ENCODE measurements around the gene GLIS2. TPM values are rescaled to one million over a fixed set of nuclear protein-coding genes. Genes with fewer than 3 reads are reported as not detected.
"Not testable (repeated sequence)": the region's sequence is repeated elsewhere in the genome, so short reads cannot be mapped to it uniquely, and the experiment has no call there.

GLIS2 gene
- total RNA-seq, 1 donor from 2014 or later, result 0.53 TPM

DNA sequence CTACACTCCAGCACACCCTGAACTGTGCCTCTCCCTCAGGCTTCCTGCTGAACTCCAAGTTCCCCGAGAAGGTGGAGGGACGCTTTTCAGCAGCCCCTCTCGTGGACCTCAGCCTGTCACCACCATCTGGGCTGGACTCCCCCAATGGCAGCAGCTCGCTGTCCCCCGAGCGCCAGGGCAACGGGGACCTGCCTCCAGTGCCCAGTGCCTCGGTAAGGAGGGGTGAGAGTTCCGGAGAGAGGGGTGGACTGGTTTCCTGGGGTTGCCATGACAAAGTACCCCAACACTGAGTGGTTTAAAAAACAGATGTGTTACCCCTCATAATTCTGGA is 17.4 kb downstream of the GLIS2 start:
- no peak overlapping the region for H3K4me3 ChIP-seq (ENCODE audit: low read depth, low read length)
- TF ChIP-seq, protein P1, sequence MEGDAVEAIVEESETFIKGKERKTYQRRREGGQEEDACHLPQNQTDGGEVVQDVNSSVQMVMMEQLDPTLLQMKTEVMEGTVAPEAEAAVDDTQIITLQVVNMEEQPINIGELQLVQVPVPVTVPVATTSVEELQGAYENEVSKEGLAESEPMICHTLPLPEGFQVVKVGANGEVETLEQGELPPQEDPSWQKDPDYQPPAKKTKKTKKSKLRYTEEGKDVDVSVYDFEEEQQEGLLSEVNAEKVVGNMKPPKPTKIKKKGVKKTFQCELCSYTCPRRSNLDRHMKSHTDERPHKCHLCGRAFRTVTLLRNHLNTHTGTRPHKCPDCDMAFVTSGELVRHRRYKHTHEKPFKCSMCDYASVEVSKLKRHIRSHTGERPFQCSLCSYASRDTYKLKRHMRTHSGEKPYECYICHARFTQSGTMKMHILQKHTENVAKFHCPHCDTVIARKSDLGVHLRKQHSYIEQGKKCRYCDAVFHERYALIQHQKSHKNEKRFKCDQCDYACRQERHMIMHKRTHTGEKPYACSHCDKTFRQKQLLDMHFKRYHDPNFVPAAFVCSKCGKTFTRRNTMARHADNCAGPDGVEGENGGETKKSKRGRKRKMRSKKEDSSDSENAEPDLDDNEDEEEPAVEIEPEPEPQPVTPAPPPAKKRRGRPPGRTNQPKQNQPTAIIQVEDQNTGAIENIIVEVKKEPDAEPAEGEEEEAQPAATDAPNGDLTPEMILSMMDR (IDR thresholded peaks at IDR 0.05; ENCODE audit: insufficient read depth, low read length, severe bottlenecking), result no peak

DNA sequence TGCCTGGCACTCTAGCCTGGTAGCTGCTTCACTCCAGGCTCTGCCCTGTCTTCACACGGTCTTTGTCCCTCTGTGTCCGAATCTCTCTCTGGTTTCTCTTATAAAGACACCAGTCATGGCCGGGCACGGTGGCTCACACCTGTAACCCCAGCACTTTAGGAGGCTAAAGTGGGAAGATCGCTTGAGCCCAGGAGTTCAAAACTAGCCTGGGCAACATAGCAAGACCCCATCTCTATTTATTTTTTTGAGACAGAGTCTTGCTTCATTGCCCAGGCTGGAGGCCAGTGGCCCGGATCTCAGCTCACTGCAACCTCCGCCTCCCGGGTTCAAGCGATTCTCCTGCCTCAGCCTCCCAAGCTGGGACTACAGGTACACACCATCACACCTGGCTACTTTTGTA is 17.8 kb downstream of the GLIS2 start:
- FAIRE-seq; DNase-seq (ENCODE audit: low read depth); H3K36me3 ChIP-seq (ENCODE audit: control insufficient read depth, insufficient read depth, low read length); H3K27me3 ChIP-seq (ENCODE audit: control insufficient read depth, insufficient read depth, low read length); H3K4me3 ChIP-seq (ENCODE audit: low read depth, low read length): not testable (repeated sequence)

More for the DNA sequence above, 17.4 kb downstream of the GLIS2 start:
- H3K27me3 ChIP-seq (ENCODE audit: control insufficient read depth, insufficient read depth, low read length), result no peaks in the 10 kb centered on the region
- FAIRE-seq (no peak), DNase-seq (ENCODE audit: low read depth) (no peak)
- peaks cover 5% of the 10 kb centered on the region for H3K36me3 ChIP-seq (ENCODE audit: control insufficient read depth, insufficient read depth, low read length)

DNA sequence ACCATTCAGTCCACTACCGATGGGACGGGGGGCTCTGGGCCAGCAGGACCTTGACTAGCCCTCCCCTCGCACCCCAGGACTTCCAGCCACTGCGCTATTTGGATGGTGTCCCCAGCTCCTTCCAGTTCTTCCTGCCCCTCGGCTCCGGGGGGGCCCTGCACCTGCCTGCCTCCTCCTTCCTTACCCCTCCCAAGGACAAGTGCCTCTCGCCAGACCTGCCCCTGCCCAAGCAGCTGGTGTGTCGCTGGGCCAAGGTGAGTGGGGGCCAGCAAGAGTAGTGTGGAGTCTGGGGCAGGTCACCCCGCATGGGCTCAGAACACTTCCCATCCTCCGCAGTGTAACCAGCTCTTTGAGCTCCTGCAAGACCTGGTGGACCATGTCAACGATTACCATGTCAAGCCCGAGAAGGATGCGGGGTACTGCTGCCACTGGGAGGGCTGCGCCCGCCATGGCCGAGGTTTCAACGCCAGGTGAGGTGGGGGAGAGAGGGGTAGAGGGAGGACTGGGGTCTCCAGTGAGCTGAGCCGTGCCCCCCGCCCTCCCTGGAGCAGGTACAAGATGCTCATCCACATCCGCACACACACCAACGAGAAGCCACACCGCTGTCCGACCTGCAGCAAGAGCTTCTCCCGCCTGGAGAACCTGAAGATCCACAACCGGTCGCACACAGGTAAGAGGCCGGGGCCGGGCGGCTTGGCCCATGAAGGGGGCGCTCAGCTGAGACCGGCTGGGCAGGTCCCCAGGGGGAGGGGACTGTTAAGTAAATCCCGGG is 19.0 kb downstream of the GLIS2 start:
- DNase-seq (ENCODE audit: low read depth) (no peak), FAIRE-seq (no peak)
- TF ChIP-seq, protein P1 (IDR thresholded peaks at IDR 0.05; ENCODE audit: insufficient read depth, low read length, severe bottlenecking), result no peak
- Histone ChIP-seq H3K4me3 (ENCODE audit: low read depth, low read length) (no peak overlapping the region), H3K27me3 (ENCODE audit: control insufficient read depth, insufficient read depth, low read length) (no peaks in the 10 kb centered on the region), H3K36me3 (ENCODE audit: control insufficient read depth, insufficient read depth, low read length) (peaks cover 8% of the 10 kb centered on the region)

DNA sequence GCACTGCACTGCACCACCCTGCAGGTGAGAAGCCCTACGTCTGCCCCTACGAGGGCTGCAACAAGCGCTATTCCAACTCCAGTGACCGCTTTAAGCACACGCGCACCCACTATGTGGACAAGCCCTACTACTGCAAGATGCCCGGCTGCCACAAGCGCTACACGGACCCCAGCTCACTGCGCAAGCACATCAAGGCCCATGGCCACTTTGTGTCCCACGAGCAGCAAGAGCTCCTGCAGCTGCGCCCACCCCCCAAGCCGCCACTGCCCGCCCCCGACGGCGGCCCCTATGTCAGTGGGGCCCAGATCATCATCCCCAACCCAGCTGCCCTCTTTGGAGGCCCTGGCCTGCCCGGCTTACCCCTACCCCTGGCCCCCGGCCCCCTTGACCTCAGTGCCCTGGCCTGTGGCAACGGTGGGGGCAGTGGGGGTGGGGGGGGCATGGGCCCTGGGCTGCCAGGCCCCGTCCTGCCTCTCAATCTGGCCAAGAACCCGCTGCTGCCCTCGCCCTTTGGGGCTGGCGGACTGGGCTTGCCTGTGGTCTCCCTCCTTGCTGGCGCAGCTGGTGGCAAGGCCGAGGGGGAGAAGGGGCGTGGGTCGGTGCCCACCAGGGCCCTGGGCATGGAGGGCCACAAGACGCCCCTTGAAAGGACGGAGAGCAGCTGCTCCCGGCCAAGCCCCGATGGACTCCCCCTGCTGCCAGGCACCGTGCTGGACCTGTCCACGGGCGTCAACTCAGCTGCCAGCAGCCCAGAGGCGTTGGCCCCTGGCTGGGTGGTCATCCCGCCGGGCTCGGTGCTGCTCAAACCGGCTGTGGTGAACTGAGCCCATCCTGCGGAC is 21.1 kb downstream of the GLIS2 start:
- DNase-seq (ENCODE audit: low read depth) (no peak), FAIRE-seq (no peak)
- H3K27me3 ChIP-seq (ENCODE audit: control insufficient read depth, insufficient read depth, low read length), result no peaks in the 10 kb centered on the region
- peaks cover 17% of the 10 kb centered on the region for H3K36me3 ChIP-seq (ENCODE audit: control insufficient read depth, insufficient read depth, low read length)
- TF ChIP-seq, protein P1 (IDR thresholded peaks at IDR 0.05; ENCODE audit: insufficient read depth, low read length, severe bottlenecking), result no peak
- no peak overlapping the region for H3K4me3 ChIP-seq (ENCODE audit: low read depth, low read length)

DNA sequence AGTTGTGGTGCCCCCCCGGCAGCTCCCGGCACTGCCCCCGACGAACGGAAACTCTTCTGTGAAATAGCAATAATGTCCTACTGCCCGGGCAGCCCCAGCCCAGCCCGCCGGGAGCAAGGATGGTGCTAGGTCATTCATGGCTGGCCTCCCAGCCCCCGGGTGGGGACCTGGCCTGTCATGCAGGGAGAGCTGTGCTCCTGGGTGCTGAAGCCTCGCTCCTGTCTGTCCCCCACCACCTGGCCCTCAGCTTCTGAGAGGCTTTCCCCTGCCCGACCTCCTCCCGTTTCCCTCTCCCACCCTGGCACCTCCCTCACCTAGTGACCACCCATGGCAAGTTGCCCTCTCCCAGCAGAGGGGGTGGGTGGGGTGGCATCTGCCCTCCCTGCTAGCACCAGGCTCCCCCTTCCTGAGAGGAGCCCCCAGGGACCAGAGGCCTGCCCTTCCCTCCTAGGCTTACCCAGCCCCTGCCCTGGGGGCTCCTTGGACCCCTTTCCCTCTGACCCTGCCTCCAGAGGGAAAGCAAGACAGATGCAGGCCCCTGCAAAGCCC is 21.7 kb downstream of the GLIS2 start:
- no peak overlapping the region for H3K4me3 ChIP-seq (ENCODE audit: low read depth, low read length)
- no peaks in the 10 kb centered on the region for H3K27me3 ChIP-seq (ENCODE audit: control insufficient read depth, insufficient read depth, low read length)
- TF ChIP-seq, protein P1 (IDR thresholded peaks at IDR 0.05; ENCODE audit: insufficient read depth, low read length, severe bottlenecking), result no peak
- FAIRE-seq, result no peak
- peaks cover 15% of the 10 kb centered on the region for H3K36me3 ChIP-seq (ENCODE audit: control insufficient read depth, insufficient read depth, low read length)
- no peak for DNase-seq (ENCODE audit: low read depth)

DNA sequence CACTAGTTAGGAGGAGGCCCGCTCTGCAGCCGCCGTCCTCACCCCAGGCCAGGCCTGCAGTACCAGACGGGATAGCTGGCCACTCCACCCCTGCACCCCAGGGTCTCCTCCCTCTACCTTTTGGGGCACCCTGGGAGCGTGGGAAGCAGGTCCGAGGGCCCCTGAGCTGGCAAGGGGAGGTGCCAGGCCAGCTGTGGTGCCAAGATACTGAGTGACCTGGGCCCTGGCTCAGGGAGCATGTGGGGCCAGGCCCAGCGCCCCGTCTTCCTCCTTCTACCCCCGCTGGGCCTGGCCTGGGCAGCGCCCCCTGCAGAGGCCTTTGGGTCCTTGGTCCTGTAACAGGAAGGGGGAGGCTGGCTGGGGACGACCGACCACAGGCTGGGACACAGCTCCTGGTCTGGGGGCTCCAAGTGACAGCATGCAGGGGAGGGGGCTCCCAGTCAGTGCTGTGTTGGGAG is 22.3 kb downstream of the GLIS2 start:
- Histone ChIP-seq H3K36me3 (ENCODE audit: control insufficient read depth, insufficient read depth, low read length) (peaks cover 18% of the 10 kb centered on the region), H3K27me3 (ENCODE audit: control insufficient read depth, insufficient read depth, low read length) (no peaks in the 10 kb centered on the region), H3K4me3 (ENCODE audit: low read depth, low read length) (no peak overlapping the region)
- DNase-seq (ENCODE audit: low read depth) (no peak), FAIRE-seq (no peak)
- TF ChIP-seq, protein P1 (IDR thresholded peaks at IDR 0.05; ENCODE audit: insufficient read depth, low read length, severe bottlenecking), result no peak
